ENCODE results near the gene ROR2. TPM values are rescaled to one million over a fixed set of nuclear protein-coding genes. Genes with fewer than 3 reads are reported as not detected.

The ROR2 gene
- total RNA-seq, 1 donor from 2014 or later = 0.43 TPM

- DNase-seq (no peak), ATAC-seq (ENCODE audit: poor library complexity) (no peak)
- intact Hi-C loops (cut with DNase I) = no loop called here
Measured at GRCh38 chr9:91724609-91725505, 225.2 kb downstream of the ROR2 start.

DNA sequence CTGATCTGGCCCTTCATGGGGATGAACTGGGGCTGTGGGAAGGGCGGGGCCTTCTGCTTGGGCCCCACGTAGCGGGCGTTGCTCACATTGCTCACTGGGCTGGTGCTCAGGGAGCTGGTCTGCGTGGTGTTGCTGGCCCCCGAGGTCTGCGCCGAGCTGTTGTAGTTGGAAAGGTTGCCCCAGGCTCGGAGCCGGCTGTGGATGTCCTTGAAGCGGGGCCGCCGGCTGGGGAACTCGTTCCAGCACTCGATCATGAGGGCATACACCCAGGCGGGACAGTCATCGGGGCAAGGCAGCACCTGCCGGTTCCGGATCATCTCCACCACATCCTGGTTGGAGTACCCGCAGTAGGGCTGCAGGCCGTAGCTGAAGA lies 226.0 kb downstream of the ROR2 start:
- ATAC-seq (ENCODE audit: poor library complexity) (no peak), DNase-seq (no peak)
- intact Hi-C loops (cut with DNase I) = no loop called here

GRCh38 chr9:91723420-91724067 lies 226.5 kb downstream of the ROR2 start:
- no peak for DNase-seq
- ATAC-seq (ENCODE audit: poor library complexity) = no peak
- intact Hi-C loops (cut with DNase I) = no loop called here

DNA sequence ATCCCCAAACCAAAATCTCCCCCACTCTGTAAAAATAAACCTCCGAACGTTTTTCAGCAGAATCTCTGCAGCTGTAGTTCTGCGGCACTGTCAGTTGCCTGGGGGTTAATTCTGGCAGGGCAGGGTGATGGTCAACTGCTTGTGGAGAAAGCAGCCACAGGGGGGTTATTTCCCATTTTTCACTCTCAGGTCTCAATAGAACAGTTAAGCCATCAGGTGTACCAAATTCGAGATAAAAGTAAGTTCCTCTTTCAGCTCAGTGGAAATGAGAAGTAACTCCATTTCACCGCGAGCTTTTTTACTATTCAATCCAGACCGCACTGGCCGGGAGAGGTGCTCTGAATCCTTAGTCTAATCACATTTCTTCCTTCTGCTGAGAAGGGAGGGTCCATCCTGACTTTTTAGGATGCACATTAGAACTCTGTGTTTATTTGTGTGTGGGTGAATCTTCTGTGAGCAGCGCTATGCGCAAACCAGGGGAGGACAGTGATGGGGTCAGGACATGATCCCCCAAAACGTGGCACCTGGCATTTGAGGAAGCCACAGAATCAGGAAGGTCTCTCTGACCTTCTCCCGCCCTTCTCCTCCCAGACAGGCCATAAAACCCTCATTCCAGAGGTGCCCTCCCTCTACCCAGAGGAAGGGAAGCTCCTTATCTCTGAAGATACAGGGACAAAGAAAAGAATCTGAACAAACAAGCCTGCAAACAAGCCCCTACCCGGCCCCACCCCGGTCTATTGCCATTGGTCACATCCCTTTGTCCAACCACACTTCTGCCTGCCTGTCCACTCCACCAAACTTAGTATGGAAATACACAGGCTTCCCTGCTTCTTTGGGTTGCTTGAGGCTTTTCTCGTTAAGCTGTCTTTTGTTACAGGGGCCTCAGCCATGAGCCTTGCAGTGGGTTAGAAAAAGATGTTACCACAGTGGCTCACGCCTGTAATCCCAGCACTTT lies 229.0 kb downstream of the ROR2 start:
- ATAC-seq (ENCODE audit: poor library complexity) (no peak), DNase-seq (no peak)
- intact Hi-C loops (cut with DNase I) = no loop called here

- no peak for ATAC-seq (ENCODE audit: poor library complexity)
- intact Hi-C loops (cut with DNase I) = no loop called here
- DNase-seq = no peak
Measured at GRCh38 chr9:91720313-91720712, 229.7 kb downstream of the ROR2 start.

GRCh38 chr9:91718071-91718470 lies 232.0 kb downstream of the ROR2 start:
- DNase-seq (no peak), ATAC-seq (ENCODE audit: poor library complexity) (no peak)
- intact Hi-C loops (cut with DNase I) = no loop called here

DNA sequence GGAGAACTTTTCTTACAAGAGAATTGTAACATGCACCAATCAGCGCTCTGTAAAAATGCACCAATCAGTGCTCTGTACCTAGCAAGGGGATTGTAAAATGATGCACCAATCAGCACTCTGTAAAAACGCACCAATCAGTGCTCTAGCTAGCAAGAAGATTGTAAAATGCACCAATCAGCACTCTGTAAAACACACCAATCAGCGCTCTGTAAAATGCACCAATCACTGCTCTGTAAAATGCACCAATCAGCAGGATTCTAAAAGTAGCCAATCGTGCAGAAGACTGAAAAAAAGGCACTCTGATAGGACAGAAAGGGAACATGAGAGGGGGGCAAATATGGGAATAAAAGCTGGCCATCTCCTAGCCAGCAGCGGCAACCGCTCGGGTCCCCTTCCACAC lies 233.2 kb downstream of the ROR2 start:
- intact Hi-C loops (cut with DNase I) = no loop called here

GRCh38 chr9:91716239-91716638 lies 233.8 kb downstream of the ROR2 start:
- intact Hi-C loops (cut with DNase I) = no loop called here
- no peak for DNase-seq
- ATAC-seq (ENCODE audit: poor library complexity) = no peak

More for the DNA sequence above, 233.2 kb downstream of the ROR2 start:
- ATAC-seq (ENCODE audit: poor library complexity) = no peak
- DNase-seq = no peak

DNA sequence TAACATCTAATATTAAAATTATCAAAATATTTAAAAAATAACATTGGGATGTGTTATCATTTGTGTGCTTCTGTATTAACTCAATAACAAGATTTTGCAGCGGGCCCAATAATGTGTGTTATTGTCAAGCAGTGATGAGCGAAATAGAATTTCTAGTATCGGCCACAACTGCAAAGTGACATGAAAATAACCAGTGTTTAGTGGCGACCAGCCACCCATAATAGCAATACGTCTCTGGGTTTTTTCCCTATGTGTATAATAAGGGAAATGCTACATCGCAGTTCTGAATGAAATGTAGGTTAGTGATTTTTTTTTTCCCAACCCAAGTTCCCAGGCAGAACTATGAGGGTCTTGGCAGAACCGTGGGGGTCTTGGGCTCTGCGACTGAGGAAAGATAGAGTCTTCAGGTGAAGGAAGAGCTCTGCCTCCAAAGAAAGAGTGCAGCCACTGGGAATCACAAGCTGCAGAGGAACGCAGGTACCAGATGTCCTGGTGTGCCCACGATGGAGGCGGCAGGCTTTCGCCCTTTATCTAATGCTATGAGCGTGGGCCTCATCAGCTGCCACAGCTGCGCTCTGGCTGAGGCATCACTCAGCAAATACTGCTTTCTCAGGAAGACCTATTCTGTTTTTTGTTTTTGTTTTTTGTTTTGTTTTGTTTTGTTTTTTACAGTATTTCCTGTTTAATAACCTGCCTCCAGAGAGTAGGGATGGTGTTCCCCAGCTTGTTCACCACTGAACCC lies 235.0 kb downstream of the ROR2 start:
- ATAC-seq (ENCODE audit: poor library complexity) (no peak), DNase-seq (no peak)
- intact Hi-C loops (cut with DNase I) = no loop called here

- DNase-seq = peak; percentile 70
- intact Hi-C loops (cut with DNase I) = no loop called here
- ATAC-seq (ENCODE audit: poor library complexity) = peak; percentile 70
Measured at GRCh38 chr9:91714020-91714806, 235.8 kb downstream of the ROR2 start.

GRCh38 chr9:91712811-91713210 lies 237.2 kb downstream of the ROR2 start:
- DNase-seq = no peak
- intact Hi-C loops (cut with DNase I) = no loop called here
- no peak for ATAC-seq (ENCODE audit: poor library complexity)

DNA sequence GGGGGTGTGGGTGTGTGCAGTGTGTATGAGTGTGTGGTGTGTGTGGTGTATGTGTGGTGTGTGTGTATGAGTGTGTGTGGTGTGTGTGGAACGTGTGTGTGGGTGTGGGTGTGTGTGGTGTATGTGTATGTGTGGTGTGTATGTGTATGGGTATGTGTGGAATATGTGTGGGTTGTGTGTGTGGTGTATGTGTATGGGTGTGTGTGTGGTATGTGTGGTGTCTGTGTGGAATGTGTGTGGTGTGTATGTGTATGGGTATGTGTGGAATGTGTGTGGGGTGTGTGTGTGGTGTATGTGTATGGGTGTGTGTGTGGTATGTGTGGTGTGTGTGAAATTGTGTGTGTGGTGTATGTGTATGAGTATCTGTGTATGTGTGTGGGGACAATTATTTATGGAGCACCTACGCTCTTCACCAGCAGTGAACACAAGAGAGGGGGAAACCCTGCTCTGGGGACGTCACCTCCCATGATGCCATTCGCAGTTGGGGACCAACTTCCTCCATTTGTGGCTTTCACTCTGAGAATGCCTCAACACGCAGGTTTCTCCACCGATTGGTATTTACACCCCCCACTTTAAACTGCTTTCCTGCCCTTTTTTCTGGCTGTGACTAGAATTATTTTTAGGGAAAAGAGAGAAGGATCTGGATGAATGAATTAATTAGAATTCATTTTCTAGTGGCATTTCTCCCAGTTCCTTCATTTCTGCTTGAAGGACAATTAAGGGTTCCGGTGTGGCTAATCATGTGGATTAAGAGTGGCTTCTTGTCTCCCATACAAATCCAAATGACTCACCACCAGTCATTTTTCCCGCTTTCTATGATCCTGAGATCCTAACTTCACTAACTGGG lies 238.1 kb downstream of the ROR2 start:
- intact Hi-C loops (cut with DNase I) = no loop called here
- ATAC-seq (ENCODE audit: poor library complexity) = peak; percentile 22

DNA sequence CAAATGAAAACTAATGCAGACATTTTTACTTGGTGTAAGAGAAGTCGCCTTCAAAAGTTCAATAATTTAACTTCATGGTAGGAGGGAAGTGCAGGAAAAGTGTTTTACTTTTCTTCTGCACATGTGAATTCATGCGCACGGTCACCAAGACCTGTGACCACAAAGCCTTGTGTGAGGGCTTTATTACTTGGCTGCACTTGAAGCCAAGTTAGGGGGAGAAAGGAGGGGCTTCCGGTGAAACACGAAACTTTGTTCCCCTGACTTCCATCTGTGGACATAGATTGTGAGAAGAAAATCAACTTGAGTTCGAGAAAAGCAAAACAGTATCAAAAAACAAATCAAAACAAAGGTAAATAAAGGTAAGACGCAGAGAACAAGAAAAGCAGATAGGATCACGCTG lies 239.9 kb downstream of the ROR2 start:
- DNase-seq (no peak), ATAC-seq (ENCODE audit: poor library complexity) (no peak)
- intact Hi-C loops (cut with DNase I) = no loop called here

More for the DNA sequence above, 238.1 kb downstream of the ROR2 start:
- no peak for DNase-seq

GRCh38 chr9:91705386-91705785 lies 244.6 kb downstream of the ROR2 start:
- DNase-seq (no peak), ATAC-seq (ENCODE audit: poor library complexity) (no peak)
- intact Hi-C loops (cut with DNase I) = no loop called here

DNA sequence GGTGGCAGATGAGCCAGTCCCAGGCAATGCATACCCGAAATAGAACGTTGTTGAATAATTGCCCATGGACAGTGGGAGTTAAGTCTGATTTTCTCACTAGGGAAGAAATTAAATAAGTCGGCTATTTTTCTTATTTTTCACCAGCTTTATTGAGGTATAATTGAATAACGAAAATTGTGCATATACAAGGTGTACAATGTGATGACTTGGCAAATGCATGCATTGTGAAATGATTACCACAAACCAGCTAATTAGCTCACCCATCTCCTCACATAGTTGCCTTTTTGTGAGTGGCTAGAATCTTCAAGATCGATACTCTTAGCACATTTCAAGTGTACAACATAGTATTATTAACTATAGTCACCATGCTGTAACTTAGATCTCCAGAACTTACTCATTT lies 249.6 kb downstream of the ROR2 start:
- intact Hi-C loops (cut with DNase I) = no loop called here
- no peak for DNase-seq
- no peak for ATAC-seq (ENCODE audit: poor library complexity)

DNA sequence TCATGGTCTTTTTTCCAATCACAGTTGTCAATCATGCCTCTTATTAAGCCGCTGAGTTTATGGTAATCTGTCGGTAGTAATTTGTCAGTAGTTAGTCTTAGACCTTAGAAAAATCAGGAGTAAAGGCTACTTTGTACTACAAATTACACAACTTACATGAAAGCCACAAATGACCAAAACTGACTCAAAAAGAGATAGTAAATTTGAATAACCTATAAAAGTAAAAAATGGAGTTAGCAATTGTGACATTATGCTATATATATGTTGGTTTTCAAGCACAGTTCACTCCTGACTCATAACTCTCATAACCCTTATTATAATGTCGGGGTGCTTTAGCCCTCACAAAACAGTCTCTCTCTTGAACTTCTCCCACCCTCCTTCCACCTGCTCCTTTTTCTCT lies 251.8 kb downstream of the ROR2 start:
- no peak for DNase-seq
- intact Hi-C loops (cut with DNase I) = no loop called here
- no peak for ATAC-seq (ENCODE audit: poor library complexity)

DNA sequence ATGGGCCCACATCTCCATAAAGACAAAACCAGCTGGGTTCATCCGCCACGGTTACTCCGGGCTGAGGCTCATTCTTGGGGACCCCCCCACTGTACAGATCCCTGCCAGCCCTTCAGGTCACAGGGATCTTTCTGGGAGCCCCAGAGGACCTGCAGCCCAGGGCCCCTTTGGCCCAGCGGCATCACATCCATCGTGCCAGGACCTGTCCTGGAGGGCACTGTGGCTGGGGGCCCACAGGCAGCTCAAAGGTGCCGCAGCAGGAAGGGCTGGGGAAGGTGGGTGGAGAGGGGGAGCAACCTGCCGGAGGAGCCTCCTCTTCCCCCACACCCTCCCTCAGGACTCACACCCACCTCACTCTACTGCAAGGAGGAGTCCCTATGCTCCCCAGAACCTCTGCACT lies 252.8 kb downstream of the ROR2 start:
- no peak for DNase-seq
- ATAC-seq (ENCODE audit: poor library complexity) = no peak
- intact Hi-C loops (cut with DNase I) = no loop called here

Data from Right ventricle myocardium superior (tissue), 1 donor.